H9 (cell line): Measurements from ENCODE around the gene DENND5A. TPM values are rescaled to one million over a fixed set of nuclear protein-coding genes. Genes with fewer than 3 reads are reported as not detected.

ENCODE experiments used
- DNase-seq: peaks from one replicate; pipeline ENCODE4 v3.0.0-alpha.2; 2017
- H2AFZ ChIP-seq: one replicate; pipeline ENCODE4 v1.6.1; 2013; ENCODE audit warnings: mild to moderate bottlenecking, low read length, control low read depth, moderate library complexity
- H2AK5ac ChIP-seq: 2 replicates; pipeline ENCODE4 v1.6.1; 2013; ENCODE audit warnings: low read length, control low read depth, mixed read lengths; ENCODE audit not compliant: insufficient read length
- H2BK120ac ChIP-seq: one replicate; pipeline ENCODE4 v1.6.1; 2013; ENCODE audit warnings: low read depth, mild to moderate bottlenecking, low read length, control low read depth, inconsistent platforms; ENCODE audit not compliant: poor library complexity, severe bottlenecking
- H2BK12ac ChIP-seq: 2 replicates; pipeline ENCODE4 v1.6.1; 2013; ENCODE audit warnings: low read length, control low read depth, mixed read lengths, low read depth; ENCODE audit not compliant: insufficient read length
- H2BK15ac ChIP-seq: 2 replicates; pipeline ENCODE4 v1.6.1; 2013; ENCODE audit warnings: low read depth, low read length, control low read depth
- H2BK20ac ChIP-seq: one replicate; pipeline ENCODE4 v1.6.1; 2013; ENCODE audit warnings: low read depth, mild to moderate bottlenecking, low read length, control low read depth, inconsistent platforms; ENCODE audit not compliant: poor library complexity, severe bottlenecking
- H2BK5ac ChIP-seq: 2 replicates; pipeline ENCODE4 v1.6.1; 2013; ENCODE audit warnings: low read length, control low read depth, mixed read lengths; ENCODE audit not compliant: insufficient read length
- H3K14ac ChIP-seq: 2 replicates; pipeline ENCODE4 v1.6.1; 2013; ENCODE audit warnings: low read length, control low read depth; ENCODE audit not compliant: insufficient read depth
- H3K18ac ChIP-seq: 2 replicates; pipeline ENCODE4 v1.6.1; 2013; ENCODE audit warnings: low read depth, mild to moderate bottlenecking, mixed read lengths, low read length, control low read depth; ENCODE audit not compliant: insufficient read length
- H3K23ac ChIP-seq: 2 replicates; pipeline ENCODE4 v1.6.1; 2013; ENCODE audit warnings: low read length, control low read depth, mixed read lengths, low read depth; ENCODE audit not compliant: insufficient read length
- H3K23me2 ChIP-seq: 2 replicates; pipeline ENCODE4 v1.6.1; 2013; ENCODE audit warnings: low read depth, mild to moderate bottlenecking, mixed read lengths, low read length, control low read depth; ENCODE audit not compliant: insufficient read length, poor library complexity, severe bottlenecking
- H3K27ac ChIP-seq: 2 replicates; pipeline ENCODE4 v1.5.1; 2013; ENCODE audit warnings: low read length, control low read depth, mixed read lengths, low read depth; ENCODE audit not compliant: insufficient read length
- H3K27me3 ChIP-seq: 2 replicates; pipeline ENCODE4 v1.6.1; 2013; ENCODE audit warnings: low read length, control low read depth, inconsistent platforms; ENCODE audit not compliant: insufficient read depth
- H3K4ac ChIP-seq: 2 replicates; pipeline ENCODE4 v1.6.1; 2013; ENCODE audit warnings: low read depth, mild to moderate bottlenecking, control low read depth, inconsistent platforms, low read length, moderate library complexity
- H3K4me1 ChIP-seq: 2 replicates; pipeline ENCODE4 v1.6.1; 2013; ENCODE audit warnings: low read length, control low read depth, inconsistent platforms; ENCODE audit not compliant: insufficient read depth
- H3K4me2 ChIP-seq: 2 replicates; pipeline ENCODE4 v1.6.1; 2013; ENCODE audit warnings: low read length, control low read depth, mixed read lengths; ENCODE audit not compliant: insufficient read length, insufficient read depth
- H3K56ac ChIP-seq: 2 replicates; pipeline ENCODE4 v1.6.1; 2013; ENCODE audit warnings: low read depth, mild to moderate bottlenecking, mixed read lengths, low read length, control low read depth; ENCODE audit not compliant: insufficient read length
- H3K79me1 ChIP-seq: 2 replicates; pipeline ENCODE4 v1.6.1; 2013; ENCODE audit warnings: low read depth, mild to moderate bottlenecking, moderate library complexity, low read length, control low read depth, inconsistent platforms; ENCODE audit not compliant: insufficient read depth, poor library complexity, severe bottlenecking
- H3K79me2 ChIP-seq: 2 replicates; pipeline ENCODE4 v1.6.1; 2013; ENCODE audit warnings: low read length, control low read depth, inconsistent platforms; ENCODE audit not compliant: insufficient read depth
- H3K9ac ChIP-seq: 2 replicates; pipeline ENCODE4 v1.6.1; 2013; ENCODE audit warnings: low read length, control low read depth, mixed read lengths; ENCODE audit not compliant: insufficient read length; ENCODE audit errors: extremely low read depth
- H3K9me3 ChIP-seq: one replicate; pipeline ENCODE4 v1.6.1; 2013; ENCODE audit warnings: low read depth, low read length, inconsistent platforms; ENCODE audit not compliant: control insufficient read depth
- H3T11ph ChIP-seq: one replicate; pipeline ENCODE4 v1.6.1; 2013; ENCODE audit warnings: mild to moderate bottlenecking, low read length, control low read depth, inconsistent platforms
- H4K20me1 ChIP-seq: one replicate; pipeline ENCODE4 v1.6.1; 2013; ENCODE audit not compliant: control insufficient read depth, insufficient read length, insufficient read depth
- H4K5ac ChIP-seq: 2 replicates; pipeline ENCODE4 v1.6.1; 2013; ENCODE audit warnings: low read depth, mild to moderate bottlenecking, mixed read lengths, low read length, control low read depth; ENCODE audit not compliant: insufficient read length
- H4K8ac ChIP-seq: replicated peaks from 2 replicates; pipeline ENCODE4 v1.6.1; 2013; ENCODE audit warnings: low read length, control low read depth, mixed read lengths, low read depth; ENCODE audit not compliant: insufficient read length
- H4K91ac ChIP-seq: 2 replicates; pipeline ENCODE4 v1.6.1; 2013; ENCODE audit warnings: low read depth, mild to moderate bottlenecking, moderate library complexity, mixed read lengths, low read length, control low read depth; ENCODE audit not compliant: insufficient read length
- H3K27ac Mint-ChIP-seq, 3 experiments: 2 replicates in 2 of 3; 3 replicates in 1 of 3; pipeline ENCODE4 v1.8.0; 2020 to 2021; ENCODE audit warnings: mixed read lengths in 3 of 3, mild to moderate bottlenecking in 1 of 3, moderate library complexity in 1 of 3
- H3K27me3 Mint-ChIP-seq: 2 replicates; pipeline ENCODE4 v1.8.0; 2021; ENCODE audit warnings: low read depth, mild to moderate bottlenecking, moderate library complexity, mixed read lengths
- H3K36me3 Mint-ChIP-seq, 3 experiments: 2 replicates in 2 of 3; 3 replicates in 1 of 3; pipeline ENCODE4 v1.8.0; 2020 to 2021; ENCODE audit warnings: low read depth in 3 of 3, mixed read lengths in 3 of 3; ENCODE audit not compliant: insufficient read depth in 1 of 3
- H3K4me1 Mint-ChIP-seq, 2 experiments: 2 replicates each; pipeline ENCODE4 v1.8.0; 2020; ENCODE audit warnings: mixed read lengths in 2 of 2
- H3K4me3 Mint-ChIP-seq, 2 experiments: 2 replicates in 1 of 2; 3 replicates in 1 of 2; pipeline ENCODE4 v1.8.0; 2020 to 2021; ENCODE audit warnings: mild to moderate bottlenecking in 2 of 2, mixed read lengths in 2 of 2, moderate library complexity in 1 of 2
- H3K9me3 Mint-ChIP-seq, 2 experiments: 2 replicates in 1 of 2; 3 replicates in 1 of 2; pipeline ENCODE4 v1.8.0; 2020; ENCODE audit warnings: mild to moderate bottlenecking in 2 of 2, mixed read lengths in 2 of 2, moderate library complexity in 1 of 2
- WGBS: extraction: QIAGEN DNeasy Blood & Tissue Kit; methylation state at CpG from one replicate; pipeline ENCODE4 v1.1.7; 2013; ENCODE audit warnings: missing lambda C conversion rate, low lambda C conversion rate, mixed read lengths; ENCODE audit not compliant: insufficient read length; ENCODE audit errors: extremely low coverage; 5-methylcytosine and 5-hydroxymethylcytosine counted together
- total RNA-seq: library from RNA; stranded (reverse); gene quantifications from 2 replicates; pipeline ENCODE4 v1.2.1, GENCODE V29; 2021
- TF ChIP-seq, protein P1 (sequence below): fragments of 200-600 bp; sonication (generic); conservative IDR thresholded peaks from 3 replicates; pipeline ENCODE4 v1.8.0; 2021; ENCODE audit warnings: antibody characterized with exemption, mild to moderate bottlenecking

Gene DENND5A
- total RNA-seq, 1 experiment from 2014 or later = 59.6 TPM

DNA sequence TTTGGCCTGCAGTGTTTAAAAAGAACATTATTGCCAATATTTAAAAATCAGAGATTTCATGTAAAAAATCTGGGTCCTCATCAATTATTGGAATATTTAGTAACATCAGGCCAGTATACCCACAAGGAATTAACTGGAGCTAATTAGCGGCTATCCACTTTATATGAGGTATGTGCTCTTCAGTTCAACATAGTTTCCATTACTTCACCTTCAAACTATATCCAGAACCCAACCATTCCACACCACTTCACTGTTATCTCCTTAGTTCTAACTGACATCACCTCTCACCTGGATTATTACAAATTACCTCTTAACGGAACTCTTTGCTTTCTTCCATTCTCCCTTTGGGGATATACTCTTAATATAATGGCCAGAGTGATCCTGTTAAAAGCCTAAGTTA is 64.7 kb downstream of the DENND5A start:
- Histone ChIP-seq H2BK20ac (no peak overlapping the region), H3K23ac (no peak overlapping the region), H3K79me2 (no peaks in the 10 kb centered on the region; the same call in 1 of the 2 replicates), H3K9me3 (no peaks in the 10 kb centered on the region), H3K18ac (no peak overlapping the region), H2AFZ (no peak overlapping the region), H2BK12ac (no peak overlapping the region), H3T11ph (no peak overlapping the region), H2BK15ac (no peak overlapping the region), H3K27ac (no peak overlapping the region), H3K9ac (no peak overlapping the region), H3K56ac (no peak overlapping the region), H4K8ac (no peak overlapping the region), H3K4me2 (no peak overlapping the region), H3K4me1 (no peaks in the 10 kb centered on the region), H3K23me2 (no peaks in the 10 kb centered on the region), H2BK5ac (no peak overlapping the region), H4K91ac (no peak overlapping the region), H3K27me3 (no peaks in the 10 kb centered on the region), H4K20me1 (no peaks in the 10 kb centered on the region), H2AK5ac (no peak overlapping the region), H2BK120ac (no peak overlapping the region), H4K5ac (no peak overlapping the region), H3K14ac (no peak overlapping the region), H3K79me1 (no peaks in the 10 kb centered on the region), H3K4ac (no peak overlapping the region)
- Mint-ChIP-seq H3K27ac (no peak overlapping the region; a peak in 1 of 7 replicates), H3K4me1 (peaks cover 5 to 6% of the 10 kb centered on the region in 2 experiments; a peak in 3 of 4 replicates), H3K4me3 (no peak overlapping the region), H3K36me3 (peaks cover 6 to 34% (median 26%) of the 10 kb centered on the region in 3 experiments; a peak in 6 of 7 replicates), H3K9me3 (no peaks in the 10 kb centered on the region), H3K27me3 (no peaks in the 10 kb centered on the region)
- TF ChIP-seq, protein P1, sequence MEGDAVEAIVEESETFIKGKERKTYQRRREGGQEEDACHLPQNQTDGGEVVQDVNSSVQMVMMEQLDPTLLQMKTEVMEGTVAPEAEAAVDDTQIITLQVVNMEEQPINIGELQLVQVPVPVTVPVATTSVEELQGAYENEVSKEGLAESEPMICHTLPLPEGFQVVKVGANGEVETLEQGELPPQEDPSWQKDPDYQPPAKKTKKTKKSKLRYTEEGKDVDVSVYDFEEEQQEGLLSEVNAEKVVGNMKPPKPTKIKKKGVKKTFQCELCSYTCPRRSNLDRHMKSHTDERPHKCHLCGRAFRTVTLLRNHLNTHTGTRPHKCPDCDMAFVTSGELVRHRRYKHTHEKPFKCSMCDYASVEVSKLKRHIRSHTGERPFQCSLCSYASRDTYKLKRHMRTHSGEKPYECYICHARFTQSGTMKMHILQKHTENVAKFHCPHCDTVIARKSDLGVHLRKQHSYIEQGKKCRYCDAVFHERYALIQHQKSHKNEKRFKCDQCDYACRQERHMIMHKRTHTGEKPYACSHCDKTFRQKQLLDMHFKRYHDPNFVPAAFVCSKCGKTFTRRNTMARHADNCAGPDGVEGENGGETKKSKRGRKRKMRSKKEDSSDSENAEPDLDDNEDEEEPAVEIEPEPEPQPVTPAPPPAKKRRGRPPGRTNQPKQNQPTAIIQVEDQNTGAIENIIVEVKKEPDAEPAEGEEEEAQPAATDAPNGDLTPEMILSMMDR = no peak
- no peak for DNase-seq
- no CpG with 5 or more reads among the region's 2 CpGs for WGBS
